ENCODE data around the gene MKRN1. TPM values are rescaled to one million over a fixed set of nuclear protein-coding genes. Genes with fewer than 3 reads are reported as not detected.
"Not testable (repeated sequence)": the region's sequence is repeated elsewhere in the genome, so short reads cannot be mapped to it uniquely, and the experiment has no call there.

Gene MKRN1
- total RNA-seq, 2 donors from 2014 or later, result 63.6 to 87.7 TPM

- DNase-seq (ENCODE audit: low spot score in 2 of 2), result no peak
- peaks cover 5 to 28% of the 10 kb centered on the region in 2 donors for H3K36me3 Mint-ChIP-seq
- peak overlapping the region; percentile 72 to 94 for H3K27ac Mint-ChIP-seq
- ATAC-seq, result peak; percentile 52 to 61
- H3K9me3 Mint-ChIP-seq, result no peaks in the 10 kb centered on the region
Observed at GRCh38 chr7:140454657-140455015, 24.7 kb downstream of the MKRN1 start.

- Mint-ChIP-seq H3K36me3 (peaks cover 5 to 25% of the 10 kb centered on the region in 2 donors), H3K27ac (peak overlapping the region; percentile 72 to 94)
- H3K9me3 Mint-ChIP-seq, result not testable (repeated sequence)
- peak; percentile 41 to 71 for ATAC-seq
- peak in 1 of 2 donors; percentile 24 for DNase-seq (ENCODE audit: low spot score in 2 of 2)
Observed at GRCh38 chr7:140453785-140454656, 25.3 kb downstream of the MKRN1 start.

DNA sequence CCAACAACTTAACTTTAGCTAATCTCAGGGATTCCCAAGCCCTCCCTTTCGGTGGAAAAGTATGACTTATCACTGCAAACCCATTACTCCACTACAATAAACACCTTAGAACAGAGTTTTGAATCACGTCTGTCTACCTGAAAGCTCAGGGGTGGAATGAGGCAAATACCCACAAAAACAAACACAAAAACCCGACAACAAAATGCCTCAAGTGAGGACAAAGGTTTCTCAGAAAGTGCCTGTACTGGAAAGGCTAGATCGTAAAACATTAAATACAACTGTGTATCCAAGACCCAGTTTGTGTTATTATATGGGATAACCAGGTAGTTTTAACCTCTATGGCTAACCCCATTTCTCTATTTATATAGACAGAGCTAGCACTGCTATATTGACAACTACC lies 26.0 kb downstream of the MKRN1 start:
- DNase-seq (ENCODE audit: low spot score in 2 of 2), result no peak
- H3K36me3 Mint-ChIP-seq, result peaks cover 5 to 22% of the 10 kb centered on the region in 2 donors
- ATAC-seq, result no peak
- no peaks in the 10 kb centered on the region for H3K9me3 Mint-ChIP-seq
- H3K27ac Mint-ChIP-seq, result peak overlapping the region in 1 of 2 donors; percentile 72

GRCh38 chr7:140451716-140452115 lies 27.6 kb downstream of the MKRN1 start:
- no peaks in the 10 kb centered on the region for H3K9me3 Mint-ChIP-seq
- H3K36me3 Mint-ChIP-seq, result peaks cover 5 to 22% of the 10 kb centered on the region in 2 donors
- peak in 1 of 2 donors; percentile 11 for ATAC-seq
- peak overlapping the region in 1 of 2 donors; percentile 72 for H3K27ac Mint-ChIP-seq
- no peak for DNase-seq (ENCODE audit: low spot score in 2 of 2)

DNA sequence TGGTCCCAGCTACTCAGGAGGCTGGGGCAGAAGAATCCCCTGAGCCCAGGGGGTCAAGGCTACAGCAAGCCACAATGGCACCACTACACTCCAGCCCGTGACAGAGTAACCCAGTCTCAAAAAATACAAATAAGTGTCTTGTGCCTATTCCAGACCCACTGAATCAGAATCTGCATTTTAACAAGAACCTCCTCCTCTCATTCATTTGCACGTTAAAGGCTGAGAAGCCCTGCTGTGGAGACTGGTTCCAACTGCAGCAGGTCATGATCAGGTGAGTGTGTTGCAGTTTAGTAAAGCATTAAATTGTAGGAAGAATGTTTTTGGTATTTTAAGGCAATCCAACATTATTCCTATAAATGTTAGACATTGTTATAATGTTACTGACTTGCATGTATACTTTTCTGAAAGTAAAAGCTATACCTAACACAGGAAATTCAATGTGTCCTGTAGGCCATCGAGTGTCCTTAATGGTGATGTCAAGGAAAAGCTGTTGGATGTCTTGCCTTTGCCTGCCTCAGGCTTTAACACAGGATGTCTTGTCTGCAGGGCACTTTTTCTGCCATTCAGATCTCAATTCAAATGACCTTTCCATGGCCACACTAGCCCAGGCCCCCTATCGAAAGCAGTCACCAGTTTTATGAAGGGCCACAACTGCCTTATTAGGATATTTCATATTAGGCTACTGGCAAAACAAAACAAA lies 30.4 kb downstream of the MKRN1 start:
- peaks cover 0 to 5% of the 10 kb centered on the region in 2 donors for H3K36me3 Mint-ChIP-seq
- DNase-seq (ENCODE audit: low spot score in 2 of 2) (no peak), ATAC-seq (no peak)
- H3K9me3 Mint-ChIP-seq, result no peaks in the 10 kb centered on the region
- no peak overlapping the region for H3K27ac Mint-ChIP-seq

DNA sequence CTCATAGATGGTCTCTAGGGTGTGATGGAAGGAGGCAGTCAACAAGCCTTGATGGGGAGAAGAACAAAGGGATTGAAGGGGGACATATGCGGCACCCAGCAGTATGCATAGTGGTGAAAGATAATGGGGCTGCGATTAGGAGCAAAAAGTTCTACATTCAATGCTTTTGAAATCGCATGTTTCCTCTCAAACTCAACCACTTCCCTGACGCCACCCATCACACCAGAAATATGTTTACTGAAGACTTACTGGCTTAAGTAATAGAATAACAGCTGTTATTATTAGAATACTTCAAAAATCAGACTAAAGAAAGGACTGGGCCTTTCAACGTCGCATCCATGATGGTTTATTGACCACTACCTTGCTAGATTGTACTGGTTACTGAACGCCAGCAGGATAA lies 31.5 kb downstream of the MKRN1 start:
- ATAC-seq (no peak), DNase-seq (ENCODE audit: low spot score in 2 of 2) (no peak)

GRCh38 chr7:140446467-140446866 lies 32.8 kb downstream of the MKRN1 start:
- peak overlapping the region in 1 of 2 donors; percentile 81 for H3K27ac Mint-ChIP-seq
- no peak for ATAC-seq
- no peak for DNase-seq (ENCODE audit: low spot score in 2 of 2)
- H3K9me3 Mint-ChIP-seq, result no peaks in the 10 kb centered on the region
- H3K36me3 Mint-ChIP-seq, result no peaks in the 10 kb centered on the region

More for the DNA sequence above, 31.5 kb downstream of the MKRN1 start:
- no peak overlapping the region for H3K27ac Mint-ChIP-seq
- H3K9me3 Mint-ChIP-seq, result no peaks in the 10 kb centered on the region
- peaks cover 0 to 5% of the 10 kb centered on the region in 2 donors for H3K36me3 Mint-ChIP-seq

- no peaks in the 10 kb centered on the region for H3K9me3 Mint-ChIP-seq
- ATAC-seq (no peak), DNase-seq (ENCODE audit: low spot score in 2 of 2) (no peak)
- H3K36me3 Mint-ChIP-seq, result no peaks in the 10 kb centered on the region
- H3K27ac Mint-ChIP-seq, result no peak overlapping the region
Observed at GRCh38 chr7:140441519-140441918, 37.8 kb downstream of the MKRN1 start.

DNA sequence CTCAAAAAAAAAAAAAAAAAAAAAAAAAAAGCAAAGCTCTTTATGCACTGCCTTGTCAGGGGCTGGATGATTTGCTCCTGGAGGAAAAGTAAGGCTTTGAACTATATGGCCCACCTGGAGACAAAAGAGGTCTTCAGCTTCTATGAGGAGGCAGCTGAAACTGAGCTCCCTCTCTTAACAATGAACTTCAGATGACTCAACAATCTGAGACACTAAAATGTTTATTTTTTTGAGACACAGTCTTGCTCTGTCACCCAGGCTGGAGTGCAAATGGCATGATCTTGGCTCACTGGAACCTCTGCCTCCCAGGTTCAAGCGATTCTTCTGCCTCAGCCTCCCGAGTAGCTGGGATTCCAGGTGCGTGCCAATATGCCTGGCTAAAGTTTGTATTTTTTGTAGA lies 38.7 kb downstream of the MKRN1 start:
- DNase-seq (ENCODE audit: low spot score in 2 of 2) (no peak), ATAC-seq (no peak)
- H3K36me3 Mint-ChIP-seq, result no peaks in the 10 kb centered on the region
- H3K27ac Mint-ChIP-seq, result no peak overlapping the region
- H3K9me3 Mint-ChIP-seq, result no peaks in the 10 kb centered on the region

DNA sequence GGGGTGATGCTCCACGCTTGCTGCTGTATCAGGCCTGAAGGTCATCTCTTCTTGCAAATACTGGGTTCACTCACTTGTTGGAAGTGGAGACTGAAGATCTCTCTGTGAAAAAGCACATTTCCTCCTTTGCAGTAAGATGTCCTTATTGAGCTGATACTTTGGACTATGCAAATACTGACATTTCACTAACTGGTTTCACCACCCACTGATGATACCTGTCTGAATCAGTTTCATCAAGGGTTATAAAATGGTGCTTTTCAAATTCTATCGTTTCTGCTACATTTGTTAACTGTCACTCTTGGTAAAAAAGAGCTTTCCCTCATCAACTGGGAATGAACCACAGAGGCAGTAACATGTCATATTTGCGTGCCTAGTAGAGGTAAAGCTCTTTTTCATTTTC lies 39.9 kb downstream of the MKRN1 start:
- ATAC-seq (peak; percentile 60 to 92), DNase-seq (ENCODE audit: low spot score in 2 of 2) (no peak)
- no peaks in the 10 kb centered on the region for H3K36me3 Mint-ChIP-seq
- peak overlapping the region in 1 of 2 donors; percentile 82 for H3K27ac Mint-ChIP-seq
- H3K9me3 Mint-ChIP-seq, result no peaks in the 10 kb centered on the region

- no peak for ATAC-seq
- H3K27ac Mint-ChIP-seq, result no peak overlapping the region
- H3K36me3 Mint-ChIP-seq, result no peaks in the 10 kb centered on the region
- no peak for DNase-seq (ENCODE audit: low spot score in 2 of 2)
- no peaks in the 10 kb centered on the region for H3K9me3 Mint-ChIP-seq
Observed at GRCh38 chr7:140435252-140435895, 43.9 kb downstream of the MKRN1 start.

- DNase-seq (ENCODE audit: low spot score in 2 of 2), result no peak
- ATAC-seq, result no peak
- no peaks in the 10 kb centered on the region for H3K36me3 Mint-ChIP-seq
- H3K27ac Mint-ChIP-seq, result peak overlapping the region in 1 of 2 donors; percentile 78
- H3K9me3 Mint-ChIP-seq, result no peaks in the 10 kb centered on the region
Observed at GRCh38 chr7:140433396-140433795, 45.9 kb downstream of the MKRN1 start.

- Mint-ChIP-seq H3K36me3 (peaks cover 0 to 4% of the 10 kb centered on the region in 2 donors), H3K9me3 (no peaks in the 10 kb centered on the region), H3K27ac (no peak overlapping the region)
- DNase-seq (ENCODE audit: low spot score in 2 of 2), result no peak
- no peak for ATAC-seq
Observed at GRCh38 chr7:140426130-140426529, 53.2 kb downstream of the MKRN1 start.

GRCh38 chr7:140425718-140426117 lies 53.6 kb downstream of the MKRN1 start:
- ATAC-seq (no peak), DNase-seq (ENCODE audit: low spot score in 2 of 2) (no peak)
- Mint-ChIP-seq H3K27ac (no peak overlapping the region), H3K9me3 (no peaks in the 10 kb centered on the region), H3K36me3 (peaks cover 0 to 4% of the 10 kb centered on the region in 2 donors)

DNA sequence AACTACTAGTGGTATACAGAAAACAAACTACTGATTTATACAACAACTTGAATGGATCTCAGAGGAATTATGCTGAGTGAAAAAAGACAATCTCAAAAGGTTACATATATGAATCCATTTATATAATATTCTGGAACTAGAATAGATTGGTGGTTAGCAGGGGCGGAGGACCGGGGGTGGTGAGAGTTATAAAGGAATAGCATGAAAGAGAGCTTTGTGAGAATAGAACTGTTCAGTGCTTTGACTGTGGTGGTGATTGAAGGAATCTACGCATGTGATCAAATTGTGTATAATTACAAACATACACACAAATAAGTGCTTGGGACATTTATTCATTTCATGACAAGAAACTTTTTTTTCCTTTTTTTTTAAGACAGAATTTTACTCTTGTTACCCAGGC lies 55.8 kb downstream of the MKRN1 start:
- no peak overlapping the region for H3K27ac Mint-ChIP-seq
- H3K36me3 Mint-ChIP-seq, result peaks cover 0 to 4% of the 10 kb centered on the region in 2 donors
- DNase-seq (ENCODE audit: low spot score in 2 of 2) (no peak), ATAC-seq (no peak)
- no peaks in the 10 kb centered on the region for H3K9me3 Mint-ChIP-seq

DNA sequence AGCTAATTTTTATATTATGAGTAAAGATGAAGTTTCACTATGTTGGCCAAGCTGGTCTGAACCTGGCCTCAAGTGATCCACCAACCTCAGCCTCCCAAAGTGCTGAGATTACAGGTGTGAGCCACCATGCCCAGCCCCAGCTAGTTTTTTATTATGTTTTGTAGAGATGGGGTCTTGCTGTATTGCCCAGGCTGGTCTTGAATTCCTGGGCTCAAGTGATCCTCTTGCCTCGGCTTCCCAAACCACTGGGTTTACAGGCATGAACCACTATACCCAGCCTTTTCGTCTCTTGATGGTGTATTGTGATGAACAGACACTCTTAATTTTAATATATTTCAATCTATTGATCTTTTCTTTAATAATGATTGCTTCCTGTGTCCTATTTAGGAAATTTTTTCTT lies 57.8 kb downstream of the MKRN1 start:
- Mint-ChIP-seq H3K9me3 (no peaks in the 10 kb centered on the region), H3K27ac (no peak overlapping the region), H3K36me3 (peaks cover 0 to 4% of the 10 kb centered on the region in 2 donors)
- ATAC-seq (no peak), DNase-seq (ENCODE audit: low spot score in 2 of 2) (no peak)

GRCh38 chr7:140418653-140419052 lies 60.7 kb downstream of the MKRN1 start:
- ATAC-seq, result no peak
- no peaks in the 10 kb centered on the region for H3K36me3 Mint-ChIP-seq
- H3K9me3 Mint-ChIP-seq, result no peaks in the 10 kb centered on the region
- no peak overlapping the region for H3K27ac Mint-ChIP-seq
- DNase-seq (ENCODE audit: low spot score in 2 of 2), result no peak

Measured in activated naive CD4-positive, alpha-beta T cell treated with anti-CD3 and anti-CD28 coated beads, Interleukin-2, amount 50 U/mL, for 72 hours (primary cell).